NT2/D1 (cell line): ENCODE measurements around the gene BDKRB1.

Experiments used
- SUZ12 ChIP-seq: IDR thresholded peaks from 2 replicates; pipeline ENCODE4 v1.6.1; 2011; ENCODE audit not compliant: insufficient read length, insufficient read depth; ENCODE audit errors: extremely low read depth
- YY1 ChIP-seq: IDR thresholded peaks from 2 replicates; pipeline ENCODE4 v1.6.1; 2011; ENCODE audit not compliant: insufficient read length, insufficient read depth

GRCh38 chr14:96239711-96240141 is 16.3 kb upstream of the BDKRB1 start:
- TF ChIP-seq SUZ12 = no peak
- TF ChIP-seq YY1 = no peak
